Activated CD8-positive, alpha-beta memory T cell treated with anti-CD3 and anti-CD28 coated beads, Interleukin-2, amount 50 U/mL, for 24 hours (primary cell): ENCODE data around the gene TRIM54.
A peak's percentile ranks its signal among the peaks of the same experiment; 100 is the strongest.

Experiments used
- DNase-seq: peaks from one replicate; pipeline ENCODE4 v3.0.0-alpha.2; 2020; ENCODE audit errors: extremely low read depth

TRIM54 gene

DNA sequence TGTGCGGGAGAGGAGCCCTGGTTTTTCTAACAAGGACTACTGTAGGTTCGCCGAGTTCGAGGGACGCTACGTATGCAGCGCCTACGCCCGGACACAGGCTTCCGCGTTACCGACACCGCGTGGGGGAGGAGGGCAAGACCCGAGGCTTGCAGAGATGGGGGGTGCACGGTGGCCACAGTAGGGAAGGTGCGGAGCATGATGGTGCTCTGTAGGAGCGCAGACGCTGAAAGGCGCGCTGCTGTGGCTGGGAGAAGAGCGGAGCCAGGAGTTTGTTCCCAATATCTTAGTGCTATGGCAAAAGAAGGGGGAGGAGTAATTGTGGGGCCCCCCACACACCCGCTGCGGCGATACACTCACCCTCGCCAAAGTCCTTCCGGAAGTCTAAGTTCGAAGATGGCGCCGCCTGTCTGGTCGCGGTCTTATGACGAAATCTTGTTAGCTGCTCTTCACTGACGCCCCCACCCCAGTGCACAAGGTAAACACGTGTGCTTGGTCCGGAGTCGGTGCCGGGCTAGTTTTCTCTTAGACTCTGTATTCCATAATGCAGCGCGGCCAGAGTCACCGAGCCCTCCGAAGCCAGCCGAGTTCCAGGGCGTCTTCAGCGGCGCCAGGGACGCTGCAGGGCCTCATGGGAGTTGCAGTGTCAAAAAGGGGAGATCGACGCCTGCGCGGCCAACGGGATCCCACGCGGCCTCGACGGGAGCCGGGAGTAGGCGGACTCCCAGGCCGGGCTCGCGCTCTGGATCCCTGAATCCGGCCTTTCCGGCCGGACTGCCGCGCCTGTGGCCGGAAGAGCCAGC is 74.4 kb downstream of the TRIM54 start, which contains the start of gene GTF3C2:
GTF3C2 (minus strand) TSS at position 383 of the 800 bp plus-strand sequence. CDS start 13,210 bp downstream, outside the sequence.
- DNase-seq: peak; percentile 88
